Naive thymus-derived CD8-positive, alpha-beta T cell (primary cell): Measurements from ENCODE around the gene ABHD17C. TPM values are rescaled to one million over a fixed set of nuclear protein-coding genes. Genes with fewer than 3 reads are reported as not detected.

ENCODE experiments used
- ATAC-seq, 2 donors: fragments of 150-1000 bp; cut with Tn5 transposase in 1 of 2; sonication (Bioruptor Pico), chemical (Tn5 transposase) in 1 of 2; 1 replicate in 1 of 2; 2 replicates in 1 of 2; pipeline ENCODE4 v1.10.0; 2021; ENCODE audit warnings: mild to moderate bottlenecking in 2 of 2, moderate library complexity in 2 of 2
- POLR2A ChIA-PET: fragments of 350-600 bp; sonication (Branson Sonifier 250); formaldehyde crosslinking; loops from one replicate; lab custom pipeline; 2021; ENCODE audit warnings: antibody characterized with exemption; lab: Charles Lee
- DNase-seq, 10 donors: peaks; one replicate each; pipeline versions ENCODE4 v3.0.0 to v3.0.0-alpha.2; 2020 to 2022
- H3K27ac Mint-ChIP-seq, 10 donors: one replicate each; pipeline ENCODE4 v1.8.0; 2020 to 2022; ENCODE audit warnings: mild to moderate bottlenecking in 10 of 10, mixed read lengths in 10 of 10, moderate library complexity in 4 of 10, inconsistent platforms in 1 of 10
- H3K27me3 Mint-ChIP-seq, 5 donors: one replicate each; pipeline ENCODE4 v1.8.0; 2021 to 2022; ENCODE audit warnings: mixed read lengths in 5 of 5
- H3K36me3 Mint-ChIP-seq, 3 donors: one replicate each; pipeline ENCODE4 v1.8.0; 2020 to 2022; ENCODE audit warnings: mixed read lengths in 3 of 3, mild to moderate bottlenecking in 2 of 3, inconsistent platforms in 1 of 3
- H3K4me1 Mint-ChIP-seq, 4 donors: one replicate each; pipeline ENCODE4 v1.8.0; 2021 to 2022; ENCODE audit warnings: mixed read lengths in 4 of 4
- H3K4me3 Mint-ChIP-seq, 10 donors: one replicate each; pipeline ENCODE4 v1.8.0; 2020 to 2022; ENCODE audit warnings: mild to moderate bottlenecking in 10 of 10, mixed read lengths in 10 of 10, moderate library complexity in 6 of 10, inconsistent platforms in 1 of 10
- H3K9me3 Mint-ChIP-seq, 9 donors: one replicate each; pipeline ENCODE4 v1.8.0; 2020 to 2022; ENCODE audit warnings: mixed read lengths in 9 of 9, mild to moderate bottlenecking in 3 of 9, inconsistent platforms in 1 of 9, moderate library complexity in 1 of 9
- polyA plus RNA-seq, 3 donors: library from polyadenylated mRNA; unstranded; fragments of 300-500 nt; fragmentation: Illumina TruSeq; gene quantifications; one replicate each; pipeline ENCODE4 v1.2.3, GENCODE V29; 2021
- total RNA-seq, 8 experiments: library from RNA in 2 of 8; stranded (reverse) in 2 of 8; gene quantifications; one replicate each; pipeline ENCODE4 v1.2.3 and lab custom pipeline; 2021 to 2026

ABHD17C gene
- total and polyA plus RNA-seq, 5 experiments from 2014 or later, result 0.08 to 2.5 (median 1.8) TPM

DNA sequence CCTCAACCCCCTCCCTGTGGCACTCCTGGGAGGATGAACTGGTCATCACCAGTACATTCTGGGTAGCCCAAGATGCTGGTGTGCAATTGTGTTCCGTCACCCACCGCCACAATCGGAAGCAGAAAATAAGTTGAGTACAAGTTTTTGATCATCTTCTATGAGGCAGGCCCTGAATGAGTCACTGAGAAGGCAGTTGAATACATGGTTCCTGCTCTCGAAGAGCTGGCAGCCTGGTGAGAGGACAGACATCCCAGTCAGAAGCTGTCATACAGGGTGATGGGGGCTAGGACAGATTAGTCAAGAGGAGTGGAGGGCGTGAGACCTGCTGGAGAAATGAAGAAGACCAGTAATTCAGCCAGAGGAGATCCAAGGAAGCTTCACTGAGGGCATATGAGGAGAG, 90.2 kb downstream of the ABHD17C start:
- H3K4me3 Mint-ChIP-seq, result no peak overlapping the region
- peak overlapping the region in 1 of 10 donors; percentile 34 for H3K27ac Mint-ChIP-seq
- no peaks in the 10 kb centered on the region for H3K36me3 Mint-ChIP-seq
- POLR2A ChIA-PET, result no interaction called here
- DNase-seq, result no peak
- ATAC-seq, result no peak
- H3K27me3 Mint-ChIP-seq, result peaks cover 3 to 40% (median 20%) of the 10 kb centered on the region in 5 donors
- H3K9me3 Mint-ChIP-seq, result peaks cover 0 to 2% (median 0%) of the 10 kb centered on the region in 9 donors
- peaks cover 0 to 9% (median 8%) of the 10 kb centered on the region in 4 donors for H3K4me1 Mint-ChIP-seq

DNA sequence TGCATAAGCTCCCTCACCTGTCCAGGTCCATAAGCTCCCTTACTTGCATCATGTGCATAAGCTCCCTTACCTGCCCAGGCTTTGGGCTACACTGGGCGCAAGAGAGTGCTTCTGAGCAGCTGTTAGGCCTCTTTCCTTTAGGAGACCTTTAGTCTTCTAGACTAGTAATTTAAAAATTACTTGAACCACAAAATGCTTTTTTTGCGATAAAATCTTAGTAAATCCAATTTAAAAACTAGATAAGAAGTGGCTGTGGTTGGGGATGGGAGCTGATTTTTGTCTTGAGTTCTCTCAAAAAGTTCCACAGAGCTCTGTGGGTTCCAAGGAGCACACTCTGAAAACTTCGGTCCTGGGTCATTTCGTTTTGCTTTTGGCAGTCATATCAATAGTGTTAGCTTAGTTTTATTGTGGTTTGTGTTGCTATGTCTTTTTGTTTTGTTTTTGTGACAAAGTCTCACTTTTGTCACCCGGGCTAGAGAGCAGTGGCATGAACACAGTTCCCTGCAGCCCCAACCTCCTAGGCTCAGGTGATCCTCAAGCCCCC, 90.8 kb downstream of the ABHD17C start:
- DNase-seq, result no peak
- Mint-ChIP-seq H3K27ac (no peak overlapping the region), H3K4me3 (no peak overlapping the region), H3K4me1 (peaks cover 0 to 8% (median 7%) of the 10 kb centered on the region in 4 donors), H3K36me3 (no peaks in the 10 kb centered on the region), H3K9me3 (peaks cover 0 to under 1% (median 0%) of the 10 kb centered on the region in 9 donors), H3K27me3 (peaks cover 5 to 40% (median 18%) of the 10 kb centered on the region in 5 donors)
- ATAC-seq, result no peak
- POLR2A ChIA-PET, result no interaction called here

GRCh38 chr15:80787316-80787715, 92.2 kb downstream of the ABHD17C start:
- H3K27ac Mint-ChIP-seq, result no peak overlapping the region
- no peaks in the 10 kb centered on the region for H3K9me3 Mint-ChIP-seq
- peaks cover 3 to 26% (median 8%) of the 10 kb centered on the region in 5 donors for H3K27me3 Mint-ChIP-seq
- POLR2A ChIA-PET, result no interaction called here
- H3K4me1 Mint-ChIP-seq, result peaks cover 0 to 8% (median 7%) of the 10 kb centered on the region in 4 donors
- no peak overlapping the region for H3K4me3 Mint-ChIP-seq
- ATAC-seq, result no peak
- no peak for DNase-seq
- no peaks in the 10 kb centered on the region for H3K36me3 Mint-ChIP-seq

DNA sequence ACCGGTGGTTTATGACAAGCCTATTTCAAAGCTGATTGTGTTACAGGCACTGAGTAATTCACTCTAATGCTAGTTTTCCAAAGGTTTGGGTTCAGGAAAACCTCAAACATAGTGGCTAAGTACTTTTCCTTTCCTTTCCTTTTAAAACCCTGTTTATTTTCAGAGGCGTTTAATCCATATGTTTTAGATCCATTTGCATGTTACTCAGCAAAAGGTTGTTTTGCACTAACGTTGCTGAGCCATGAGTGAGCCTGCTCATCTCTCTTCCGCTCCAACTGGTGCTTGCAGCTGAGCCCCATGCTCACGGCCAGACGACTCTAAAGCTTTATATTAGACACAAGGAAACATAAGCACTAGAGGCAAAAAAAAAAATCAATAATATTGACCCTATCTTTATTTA, 93.4 kb downstream of the ABHD17C start:
- POLR2A ChIA-PET, result no interaction called here
- Mint-ChIP-seq H3K4me3 (no peak overlapping the region), H3K36me3 (no peaks in the 10 kb centered on the region), H3K4me1 (peaks cover 0 to 4% (median 1%) of the 10 kb centered on the region in 4 donors), H3K9me3 (no peaks in the 10 kb centered on the region), H3K27ac (no peak overlapping the region), H3K27me3 (peaks cover 3 to 18% (median 5%) of the 10 kb centered on the region in 5 donors)
- DNase-seq (no peak), ATAC-seq (no peak)

- Mint-ChIP-seq H3K36me3 (no peaks in the 10 kb centered on the region), H3K9me3 (no peaks in the 10 kb centered on the region), H3K27ac (no peak overlapping the region), H3K4me1 (peaks cover 0 to 2% (median 0%) of the 10 kb centered on the region in 4 donors), H3K27me3 (peaks cover 3 to 20% (median 5%) of the 10 kb centered on the region in 5 donors), H3K4me3 (no peak overlapping the region)
- POLR2A ChIA-PET, result no interaction called here
- no peak for ATAC-seq
- DNase-seq, result no peak
These were observed 94.2 kb downstream of the ABHD17C start for GRCh38 chr15:80789296-80789695.

DNA sequence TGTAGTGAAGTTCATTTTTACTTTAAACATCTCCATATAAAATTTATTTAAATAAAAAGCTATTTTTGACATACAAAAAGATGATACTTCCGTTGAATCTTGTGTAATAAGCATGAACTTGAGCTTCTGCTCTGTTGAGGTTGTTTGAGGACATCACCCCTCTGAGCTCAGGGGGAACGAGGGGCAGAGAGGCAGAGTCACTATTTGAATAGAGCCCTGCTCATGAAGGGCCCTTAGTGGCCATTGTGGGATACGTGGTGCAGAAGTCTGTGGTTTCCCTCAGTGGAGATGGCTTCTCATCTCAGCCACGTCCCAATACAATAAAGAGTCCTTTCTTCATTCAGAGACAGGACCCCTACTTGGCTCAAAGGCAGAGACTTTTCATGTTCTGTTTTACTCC, 94.7 kb downstream of the ABHD17C start:
- ATAC-seq (no peak), DNase-seq (no peak)
- Mint-ChIP-seq H3K9me3 (no peaks in the 10 kb centered on the region), H3K4me1 (peaks cover 0 to 2% (median 0%) of the 10 kb centered on the region in 4 donors), H3K27me3 (peaks cover 3 to 25% (median 6%) of the 10 kb centered on the region in 5 donors), H3K4me3 (no peak overlapping the region), H3K27ac (no peak overlapping the region), H3K36me3 (no peaks in the 10 kb centered on the region)
- POLR2A ChIA-PET, result interaction anchor here (0.6 kb wide), 1 partner anchor 92 kb away, joined by 3 read pairs; no protein-coding TSS in a partner anchor

GRCh38 chr15:80790236-80790635, 95.1 kb downstream of the ABHD17C start:
- DNase-seq, result no peak
- H3K9me3 Mint-ChIP-seq, result no peaks in the 10 kb centered on the region
- peaks cover 5 to 29% (median 10%) of the 10 kb centered on the region in 5 donors for H3K27me3 Mint-ChIP-seq
- H3K36me3 Mint-ChIP-seq, result no peaks in the 10 kb centered on the region
- no peak for ATAC-seq
- POLR2A ChIA-PET, result interaction anchor here (0.6 kb wide), 1 partner anchor 93 kb away, joined by 3 read pairs; no protein-coding TSS in a partner anchor
- peaks cover 0 to 2% (median 0%) of the 10 kb centered on the region in 4 donors for H3K4me1 Mint-ChIP-seq
- H3K4me3 Mint-ChIP-seq, result no peak overlapping the region
- no peak overlapping the region for H3K27ac Mint-ChIP-seq

- H3K27me3 Mint-ChIP-seq, result peaks cover 5 to 34% (median 12%) of the 10 kb centered on the region in 5 donors
- peaks cover 0 to 2% (median 0%) of the 10 kb centered on the region in 4 donors for H3K4me1 Mint-ChIP-seq
These were observed 95.9 kb downstream of the ABHD17C start for GRCh38 chr15:80791004-80791403.

GRCh38 chr15:80796407-80796806, 101.3 kb downstream of the ABHD17C start:
- no peaks in the 10 kb centered on the region for H3K9me3 Mint-ChIP-seq
- POLR2A ChIA-PET, result no interaction called here
- DNase-seq (no peak), ATAC-seq (no peak)
- H3K4me1 Mint-ChIP-seq, result no peaks in the 10 kb centered on the region
- H3K27ac Mint-ChIP-seq, result no peak overlapping the region
- H3K4me3 Mint-ChIP-seq, result no peak overlapping the region
- no peaks in the 10 kb centered on the region for H3K36me3 Mint-ChIP-seq
- peaks cover 2 to 18% (median 13%) of the 10 kb centered on the region in 5 donors for H3K27me3 Mint-ChIP-seq

More at GRCh38 chr15:80791004-80791403, 95.9 kb downstream of the ABHD17C start:
- DNase-seq, result no peak
- H3K9me3 Mint-ChIP-seq, result no peaks in the 10 kb centered on the region
- no peak overlapping the region for H3K4me3 Mint-ChIP-seq
- no peak for ATAC-seq
- no peak overlapping the region for H3K27ac Mint-ChIP-seq
- H3K36me3 Mint-ChIP-seq, result no peaks in the 10 kb centered on the region
- POLR2A ChIA-PET, result no interaction called here

- POLR2A ChIA-PET, result no interaction called here
- Mint-ChIP-seq H3K27me3 (peaks cover 2 to 18% (median 13%) of the 10 kb centered on the region in 5 donors), H3K4me1 (peaks cover under 1 to 4% (median 4%) of the 10 kb centered on the region in 4 donors), H3K4me3 (no peak overlapping the region), H3K9me3 (no peaks in the 10 kb centered on the region), H3K36me3 (no peaks in the 10 kb centered on the region), H3K27ac (no peak overlapping the region)
- no peak for ATAC-seq
- DNase-seq, result no peak
These were observed 103.8 kb downstream of the ABHD17C start for GRCh38 chr15:80798911-80799310.

GRCh38 chr15:80800067-80800466, 105.0 kb downstream of the ABHD17C start:
- DNase-seq, result no peak
- POLR2A ChIA-PET, result no interaction called here
- Mint-ChIP-seq H3K36me3 (no peaks in the 10 kb centered on the region), H3K4me1 (peaks cover 12 to 16% (median 15%) of the 10 kb centered on the region in 4 donors), H3K27ac (no peak overlapping the region), H3K4me3 (no peak overlapping the region), H3K9me3 (no peaks in the 10 kb centered on the region), H3K27me3 (peaks cover 2 to 13% (median 6%) of the 10 kb centered on the region in 5 donors)
- no peak for ATAC-seq

DNA sequence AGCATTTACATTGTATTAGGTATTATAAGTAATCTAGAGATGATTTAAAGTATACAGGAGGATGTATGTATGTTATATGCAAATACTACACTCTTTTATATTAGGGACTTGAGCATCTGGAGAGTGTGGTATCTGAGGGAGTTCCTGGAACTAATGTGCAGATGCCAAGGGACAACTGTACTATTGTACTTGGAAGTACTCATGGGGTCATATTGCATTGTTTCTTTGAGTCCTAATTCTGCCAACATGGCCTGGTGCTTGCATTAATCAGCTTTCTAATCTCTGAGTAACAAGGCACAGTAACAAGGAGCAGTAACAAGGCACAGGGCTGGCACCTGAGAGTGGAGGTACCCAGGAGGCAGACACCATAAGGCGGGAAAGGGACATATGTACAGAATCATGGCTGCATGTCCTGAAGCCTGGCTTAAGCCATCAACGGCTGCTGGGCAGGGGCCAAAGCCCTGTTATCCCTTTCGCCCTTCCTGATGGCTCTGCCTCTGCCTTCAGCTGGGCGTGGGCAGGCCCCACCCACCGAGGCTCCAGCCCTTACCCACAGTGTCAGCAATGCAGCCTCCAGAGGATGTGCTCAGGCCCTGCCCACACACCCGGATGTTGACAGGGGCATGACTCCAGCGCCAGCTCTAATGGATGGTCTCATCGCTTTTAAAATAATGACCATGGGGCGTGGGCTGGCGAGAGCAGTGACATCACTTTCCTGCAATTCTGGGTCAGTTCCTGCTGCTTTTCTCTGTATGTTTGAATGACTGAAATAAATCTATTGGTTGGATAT, 107.0 kb downstream of the ABHD17C start:
- POLR2A ChIA-PET, result no interaction called here
- H3K4me1 Mint-ChIP-seq, result peaks cover 12 to 27% (median 21%) of the 10 kb centered on the region in 4 donors
- no peak overlapping the region for H3K27ac Mint-ChIP-seq
- H3K36me3 Mint-ChIP-seq, result no peaks in the 10 kb centered on the region
- ATAC-seq (no peak), DNase-seq (no peak)
- H3K9me3 Mint-ChIP-seq, result no peaks in the 10 kb centered on the region
- no peak overlapping the region for H3K4me3 Mint-ChIP-seq
- H3K27me3 Mint-ChIP-seq, result peaks cover 0 to 4% (median 0%) of the 10 kb centered on the region in 5 donors
